HAP-1 (cell line): ENCODE measurements around the gene TMEM52B.
"Not testable (repeated sequence)": the region's sequence is repeated elsewhere in the genome, so short reads cannot be mapped to it uniquely, and the experiment has no call there.

Source experiments
- DNase-seq, 2 experiments: peaks; one replicate each; pipeline ENCODE4 v3.0.0-alpha.2; 2016 to 2020; ENCODE audit warnings: low spot score in 2 of 2
- H3K27me3 ChIP-seq: fragments of 250-450 bp; sonication (Bioruptor Pico); 2 replicates; pipeline ENCODE4 v1.5.1; 2020; ENCODE audit warnings: low read depth, mild to moderate bottlenecking, moderate library complexity
- H3K36me3 ChIP-seq: fragments of 250-450 bp; sonication (Bioruptor Pico); replicated peaks from 2 replicates; pipeline ENCODE4 v1.5.1; 2020; ENCODE audit warnings: mild to moderate bottlenecking
- H3K4me1 ChIP-seq: fragments of 250-450 bp; sonication (Bioruptor Pico); 2 replicates; pipeline ENCODE4 v1.5.1; 2020; ENCODE audit warnings: mild to moderate bottlenecking
- H3K4me3 ChIP-seq: fragments of 250-450 bp; sonication (Bioruptor Pico); 2 replicates; pipeline ENCODE4 v1.5.1; 2020; ENCODE audit warnings: mild to moderate bottlenecking, moderate library complexity
- H3K9me3 ChIP-seq: fragments of 250-450 bp; sonication (Bioruptor Pico); 2 replicates; pipeline ENCODE4 v1.5.1; 2020; ENCODE audit warnings: mild to moderate bottlenecking, moderate library complexity
- in situ Hi-C: fragments of 300-500 bp; cut with MboI; formaldehyde crosslinking; loops from 3 replicates; pipeline ENCODE4 v1.14.3; 2020; ENCODE audit warnings: low sequenced_read_pairs, inconsistent platforms, mixed read lengths

TMEM52B gene

DNA sequence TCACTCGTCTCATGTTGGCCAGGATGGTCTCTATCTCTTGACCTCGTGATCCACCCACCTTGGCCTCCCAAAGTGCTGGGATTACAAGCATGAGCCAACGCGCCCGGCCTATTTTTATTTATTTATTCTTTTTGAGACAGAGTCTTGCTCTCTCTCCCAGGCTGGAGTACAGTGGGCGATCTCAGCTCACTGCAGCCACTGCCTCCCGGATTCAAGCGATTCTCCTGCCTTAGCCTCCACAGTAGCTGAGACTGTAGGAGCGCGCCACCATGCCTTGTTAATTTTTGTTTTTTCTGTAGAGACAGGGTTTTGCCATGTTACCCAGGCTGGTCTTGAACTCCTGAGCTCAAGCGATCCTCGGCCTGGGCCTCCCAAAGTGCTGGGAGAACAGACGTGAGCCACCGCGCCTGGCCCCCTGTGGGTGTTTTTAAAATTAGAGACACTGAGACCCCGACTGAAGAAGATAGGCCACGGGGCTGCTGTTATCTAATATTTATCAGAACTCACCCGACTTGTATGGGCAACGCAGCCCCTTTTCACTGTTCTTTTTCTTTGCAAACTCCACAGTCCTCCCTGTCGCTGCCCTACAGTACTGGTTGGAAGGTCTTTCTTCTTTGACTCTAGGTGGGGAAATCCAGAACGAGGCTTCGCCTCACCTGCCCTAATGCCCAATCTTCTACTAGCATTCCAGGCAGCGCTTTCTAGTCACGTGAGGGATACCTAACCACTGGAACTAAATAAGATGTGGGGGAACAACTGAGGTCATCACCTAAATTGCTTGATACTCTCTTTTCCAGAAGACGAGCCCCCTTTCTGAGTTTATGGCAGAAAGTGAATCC, 32.5 kb downstream of the TMEM52B start:
- H3K36me3 ChIP-seq: no peaks in the 10 kb centered on the region
- H3K27me3 ChIP-seq: no peaks in the 10 kb centered on the region
- no peak for DNase-seq
- H3K9me3 ChIP-seq: no peaks in the 10 kb centered on the region
- in situ Hi-C loops: no loop called here
- H3K4me1 ChIP-seq: peaks cover 13% of the 10 kb centered on the region
- H3K4me3 ChIP-seq: no peak overlapping the region

DNA sequence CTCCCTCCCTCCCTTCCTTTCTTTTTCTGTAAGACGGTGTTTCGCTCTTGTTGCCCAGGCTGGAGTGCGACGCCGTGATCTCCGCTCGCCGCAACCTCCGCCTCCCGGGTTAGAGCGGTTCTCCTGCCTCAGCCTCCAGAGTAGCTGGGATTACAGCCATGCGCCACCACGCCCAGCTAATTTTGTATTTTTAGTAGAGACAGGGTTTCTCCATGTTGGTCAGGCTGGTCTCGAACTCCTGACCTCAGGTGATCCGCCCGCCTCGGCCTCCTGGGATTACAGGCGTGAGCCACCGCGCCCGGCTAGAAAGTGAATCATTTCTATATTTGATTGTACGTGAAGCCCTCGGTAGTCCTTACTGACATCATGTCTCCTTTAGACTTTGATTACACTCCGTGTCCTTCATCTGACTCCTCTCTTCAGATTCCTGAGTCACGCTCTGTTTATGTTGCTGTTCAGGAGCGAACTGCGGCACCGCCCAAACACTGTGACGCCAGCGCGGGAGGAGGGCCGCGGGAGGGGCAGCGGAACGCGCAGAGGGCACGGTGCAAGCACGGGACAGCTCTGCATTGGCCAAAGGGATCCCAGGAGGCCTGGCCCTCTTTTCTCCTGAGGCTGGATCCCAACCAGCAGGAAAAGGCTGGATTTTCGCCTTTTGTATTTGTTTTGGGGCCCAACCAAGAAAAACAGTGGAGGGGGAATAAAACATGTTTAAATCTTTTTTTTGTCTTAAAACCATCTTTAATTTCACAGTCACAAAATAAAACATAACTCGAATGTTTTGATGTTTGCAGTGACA, 33.3 kb downstream of the TMEM52B start:
- peak overlapping the region; percentile 90 for H3K4me3 ChIP-seq
- in situ Hi-C loops: no loop called here
- no peaks in the 10 kb centered on the region; the same call in 1 of the 2 replicates for H3K36me3 ChIP-seq
- peaks cover 13% of the 10 kb centered on the region for H3K4me1 ChIP-seq
- no peaks in the 10 kb centered on the region for H3K27me3 ChIP-seq
- no peaks in the 10 kb centered on the region for H3K9me3 ChIP-seq
- peak; percentile 87 to 95 for DNase-seq

DNA sequence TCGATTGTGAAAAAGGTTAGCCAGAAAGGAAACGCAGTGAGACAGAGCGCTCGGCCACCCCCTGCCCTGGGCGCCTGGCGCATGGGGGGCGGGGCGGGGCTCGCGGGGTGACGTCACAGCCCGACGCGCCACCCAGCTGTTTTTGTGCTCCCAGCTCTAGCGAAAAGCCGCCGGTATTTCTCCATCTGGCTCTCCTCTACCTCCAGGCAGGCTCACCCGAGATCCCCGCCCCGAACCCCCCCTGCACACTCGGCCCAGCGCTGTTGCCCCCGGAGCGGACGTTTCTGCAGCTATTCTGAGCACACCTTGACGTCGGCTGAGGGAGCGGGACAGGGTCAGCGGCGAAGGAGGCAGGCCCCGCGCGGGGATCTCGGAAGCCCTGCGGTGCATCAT, 33.9 kb downstream of the TMEM52B start, which contains the start of gene GABARAPL1:
Gene GABARAPL1, plus strand, starts transcription at position 139 of the 393 bp plus-strand sequence. Its CDS starts 253 bp downstream, at position 392.
- in situ Hi-C loops: no loop called here
- DNase-seq: peak; percentile 67 to 84
- H3K4me3 ChIP-seq: peak within 1 kb of the TSS; percentile 90
- H3K4me1 ChIP-seq: peaks cover 13% of the 10 kb centered on the region
- no peaks in the 10 kb centered on the region; the same call in none of the 2 replicates for H3K36me3 ChIP-seq
- H3K27me3 ChIP-seq: no peaks in the 10 kb centered on the region
- H3K9me3 ChIP-seq: no peaks in the 10 kb centered on the region

DNA sequence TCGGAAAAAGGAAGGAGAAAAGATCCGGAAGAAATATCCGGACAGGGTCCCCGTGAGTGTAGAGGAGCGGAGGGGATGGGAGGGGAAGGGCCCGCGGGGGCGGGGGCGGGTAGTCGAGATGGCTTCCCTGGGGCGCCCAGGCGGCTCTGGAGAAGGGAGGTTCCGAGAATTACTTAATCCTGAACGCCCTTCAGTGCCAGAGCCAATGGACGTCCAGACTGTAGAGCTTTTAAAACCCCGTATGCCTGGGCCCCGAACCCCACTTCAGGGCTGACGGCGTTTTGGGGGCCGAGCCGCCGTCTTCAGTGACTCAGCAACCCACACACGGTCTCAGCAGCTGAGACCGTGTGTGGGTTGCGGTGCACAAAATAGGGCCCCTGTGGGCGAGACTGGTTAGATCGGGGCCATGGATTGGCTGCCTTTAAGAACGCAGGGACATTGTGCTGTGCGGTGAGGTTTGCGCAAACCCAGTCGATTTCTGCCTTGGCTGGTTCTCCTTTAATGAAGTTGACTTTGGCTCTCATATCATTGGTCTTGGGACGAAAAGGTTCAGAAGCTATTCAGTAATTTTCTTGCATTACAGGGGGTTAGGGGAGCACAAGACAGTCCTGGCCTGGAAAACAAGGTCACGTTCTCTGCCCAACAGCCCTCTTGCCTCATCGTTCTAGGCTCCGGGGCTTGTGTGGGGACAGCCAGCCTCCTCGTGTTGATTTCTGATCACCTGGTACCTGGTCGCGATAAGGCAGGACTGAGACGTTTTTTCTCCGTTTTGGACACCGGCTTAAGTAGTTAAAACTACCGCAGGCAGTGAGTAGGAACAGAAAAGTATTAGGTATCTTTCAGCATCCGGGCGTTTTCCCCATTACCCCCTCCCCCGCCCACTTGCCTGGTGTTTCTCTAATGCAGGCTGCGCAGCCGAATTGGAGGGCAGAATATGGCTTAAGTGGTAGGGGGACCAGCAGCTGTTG, 34.6 kb downstream of the TMEM52B start:
- peak; percentile 63 to 79 for DNase-seq
- H3K36me3 ChIP-seq: no peaks in the 10 kb centered on the region; the same call in none of the 2 replicates
- H3K4me3 ChIP-seq: peak overlapping the region; percentile 90
- no peaks in the 10 kb centered on the region for H3K9me3 ChIP-seq
- in situ Hi-C loops: no loop called here
- peaks cover 13% of the 10 kb centered on the region for H3K4me1 ChIP-seq
- no peaks in the 10 kb centered on the region for H3K27me3 ChIP-seq

DNA sequence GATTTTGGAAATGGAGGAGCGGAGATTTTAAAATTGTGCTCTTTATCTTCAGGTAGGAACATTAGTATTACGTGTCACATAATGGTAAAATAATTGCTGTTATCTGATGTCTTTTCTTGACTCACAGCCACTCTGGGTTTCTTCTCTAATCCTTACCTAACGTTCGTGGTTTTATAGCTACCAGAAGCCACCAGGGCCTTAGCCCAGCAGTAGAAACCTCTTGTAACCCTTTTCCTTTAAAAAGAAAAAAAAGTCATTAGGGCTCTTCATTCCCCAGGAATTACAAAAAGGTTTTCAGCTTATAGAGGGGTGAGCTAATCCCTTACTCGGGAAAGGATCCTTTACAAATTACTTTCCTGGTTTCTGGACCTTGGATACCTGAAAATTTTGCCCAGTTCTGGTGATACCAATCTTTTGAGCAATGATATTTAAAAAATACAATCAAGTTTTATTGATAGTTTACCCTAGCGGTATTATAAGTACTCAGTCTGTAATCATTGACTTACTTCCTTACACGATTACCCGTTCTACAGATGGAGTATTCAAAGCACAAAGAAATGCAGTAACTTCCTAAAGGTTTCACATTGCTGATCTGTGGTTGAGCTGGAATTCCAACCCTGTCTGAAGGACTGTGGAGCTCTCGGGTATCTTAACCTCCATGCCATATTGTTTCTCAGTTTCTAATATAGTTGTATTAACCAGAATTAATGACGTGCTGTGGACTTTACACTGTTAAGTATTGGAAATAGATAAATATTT, 35.5 kb downstream of the TMEM52B start:
- H3K4me3 ChIP-seq: peak overlapping the region; percentile 90
- no peaks in the 10 kb centered on the region for H3K9me3 ChIP-seq
- H3K36me3 ChIP-seq: no peaks in the 10 kb centered on the region; the same call in none of the 2 replicates
- in situ Hi-C loops: no loop called here
- peaks cover 13% of the 10 kb centered on the region for H3K4me1 ChIP-seq
- H3K27me3 ChIP-seq: no peaks in the 10 kb centered on the region
- peak in 1 of 2 experiments; percentile 58 for DNase-seq

DNA sequence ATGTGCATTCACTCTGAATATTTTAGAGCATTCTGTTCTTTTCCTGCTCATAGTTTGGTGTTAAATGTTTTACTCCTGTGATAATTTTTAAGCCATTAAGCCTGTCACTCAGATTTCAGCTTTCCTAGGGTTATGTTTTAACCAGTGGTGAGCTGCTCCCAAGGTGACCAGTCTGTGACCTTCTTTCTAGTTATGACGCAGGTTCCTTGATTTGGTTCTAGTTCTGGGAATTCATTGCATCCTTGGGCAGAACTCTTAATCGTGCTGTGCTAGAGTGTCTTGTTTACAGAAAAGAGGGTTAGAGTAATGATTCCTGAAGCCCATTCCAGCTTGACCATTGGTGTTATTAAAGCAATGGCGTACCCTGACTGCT, 36.0 kb downstream of the TMEM52B start:
- no peaks in the 10 kb centered on the region for H3K9me3 ChIP-seq
- H3K4me3 ChIP-seq: peak overlapping the region; percentile 90
- in situ Hi-C loops: no loop called here
- H3K36me3 ChIP-seq: peaks cover 2% of the 10 kb centered on the region
- no peaks in the 10 kb centered on the region for H3K27me3 ChIP-seq
- no peak for DNase-seq
- peaks cover 13% of the 10 kb centered on the region for H3K4me1 ChIP-seq

DNA sequence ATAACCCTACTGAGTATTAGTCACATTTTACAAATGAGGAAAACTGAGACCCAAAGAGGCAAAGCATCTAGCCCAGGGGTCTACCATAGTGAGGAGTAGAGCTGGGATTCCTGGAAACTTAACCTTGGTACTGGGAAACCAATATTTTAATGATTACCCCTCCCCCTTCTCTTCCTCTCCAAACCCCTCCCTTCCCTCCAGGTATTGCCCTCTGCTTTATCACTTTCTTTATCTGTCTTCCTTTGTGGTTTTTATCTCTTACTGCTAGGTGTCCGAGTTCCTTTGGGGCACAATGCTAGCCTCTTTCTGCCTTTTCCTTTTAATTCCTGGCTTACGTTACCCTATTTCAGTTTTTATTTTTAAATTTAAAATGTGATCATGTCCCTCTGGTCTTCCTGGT, 36.6 kb downstream of the TMEM52B start:
- DNase-seq: no peak
- Histone ChIP-seq H3K36me3 (peaks cover 8% of the 10 kb centered on the region), H3K27me3 (no peaks in the 10 kb centered on the region), H3K9me3 (no peaks in the 10 kb centered on the region), H3K4me3 (no peak overlapping the region), H3K4me1 (peaks cover 13% of the 10 kb centered on the region)
- in situ Hi-C loops: no loop called here

DNA sequence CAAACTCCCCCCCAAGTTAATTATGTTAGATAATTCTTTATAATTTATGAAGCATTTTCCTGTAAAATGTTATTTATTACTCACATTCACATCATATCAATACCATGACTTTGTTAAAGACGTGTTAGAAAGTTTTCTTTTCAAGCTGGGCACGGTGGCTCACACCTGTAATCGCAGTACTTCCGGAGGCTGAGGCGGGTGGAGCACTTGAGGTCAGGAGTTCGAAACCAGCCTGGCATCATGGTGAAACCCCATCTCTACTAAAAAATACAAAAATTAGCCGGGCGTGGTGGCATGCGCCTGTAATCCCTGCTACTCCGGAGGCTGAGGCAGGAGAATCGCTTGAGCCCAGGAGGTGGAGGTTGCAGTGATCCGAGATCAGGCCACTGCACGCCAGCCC, 37.1 kb downstream of the TMEM52B start:
- H3K27me3 ChIP-seq, in situ Hi-C loops, DNase-seq, H3K4me3 ChIP-seq, H3K9me3 ChIP-seq: not testable (repeated sequence)
- peaks cover 13% of the 10 kb centered on the region for H3K36me3 ChIP-seq
- H3K4me1 ChIP-seq: peaks cover 13% of the 10 kb centered on the region

DNA sequence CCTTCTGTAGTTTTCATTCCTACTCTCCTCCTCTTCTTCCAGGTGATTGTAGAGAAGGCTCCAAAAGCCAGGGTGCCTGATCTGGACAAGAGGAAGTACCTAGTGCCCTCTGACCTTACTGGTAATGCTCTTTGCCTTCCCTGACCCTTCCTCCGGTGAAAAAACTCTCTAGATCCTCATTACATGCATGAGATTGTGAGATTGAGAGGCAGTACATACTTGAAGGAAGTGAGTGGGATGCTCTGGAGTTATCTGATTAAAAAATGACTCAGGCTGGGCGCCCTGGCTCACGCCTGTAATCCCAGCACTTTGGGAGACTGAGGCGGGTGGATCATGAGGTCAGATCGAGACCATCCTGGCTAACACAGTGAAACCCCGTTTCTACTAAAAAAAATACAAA, 39.2 kb downstream of the TMEM52B start:
- peaks cover 34% of the 10 kb centered on the region for H3K36me3 ChIP-seq
- in situ Hi-C loops: no loop called here
- H3K4me1 ChIP-seq: peaks cover 10% of the 10 kb centered on the region
- DNase-seq: no peak
- no peak overlapping the region for H3K4me3 ChIP-seq
- no peaks in the 10 kb centered on the region; the same call in 1 of the 2 replicates for H3K27me3 ChIP-seq
- no peaks in the 10 kb centered on the region for H3K9me3 ChIP-seq

DNA sequence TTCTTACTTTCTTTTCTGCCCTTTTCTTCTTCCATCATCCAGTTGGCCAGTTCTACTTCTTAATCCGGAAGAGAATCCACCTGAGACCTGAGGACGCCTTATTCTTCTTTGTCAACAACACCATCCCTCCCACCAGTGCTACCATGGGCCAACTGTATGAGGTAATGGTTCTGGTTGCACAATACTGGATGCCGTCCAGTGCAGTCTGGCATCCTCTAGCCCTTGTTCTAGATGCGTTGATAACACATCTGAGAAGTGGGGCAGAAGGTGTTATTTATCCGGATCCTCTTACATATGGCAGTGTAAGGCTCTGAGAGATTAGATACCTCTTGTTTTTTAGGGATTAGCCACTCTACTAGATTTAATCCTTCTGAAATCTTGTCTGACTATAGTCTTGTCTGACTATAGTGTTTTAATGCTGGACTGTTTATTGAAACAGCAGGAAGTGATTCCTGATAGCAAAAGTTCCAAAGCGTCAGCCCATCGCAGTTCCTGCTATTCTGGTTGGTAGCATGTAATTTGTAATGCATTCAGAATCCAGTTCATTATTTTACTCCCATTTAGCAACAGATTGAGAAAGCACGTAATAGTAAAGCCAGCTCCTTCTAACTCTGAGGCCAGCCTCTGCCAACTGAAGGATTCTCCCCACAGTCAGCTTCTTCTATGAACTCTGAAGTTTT, 41.7 kb downstream of the TMEM52B start:
- Histone ChIP-seq H3K4me1 (no peaks in the 10 kb centered on the region; the same call in 1 of the 2 replicates), H3K4me3 (no peak overlapping the region), H3K27me3 (no peaks in the 10 kb centered on the region; the same call in 1 of the 2 replicates), H3K9me3 (no peaks in the 10 kb centered on the region), H3K36me3 (peaks cover 42% of the 10 kb centered on the region)
- in situ Hi-C loops: no loop called here
- DNase-seq: no peak

DNA sequence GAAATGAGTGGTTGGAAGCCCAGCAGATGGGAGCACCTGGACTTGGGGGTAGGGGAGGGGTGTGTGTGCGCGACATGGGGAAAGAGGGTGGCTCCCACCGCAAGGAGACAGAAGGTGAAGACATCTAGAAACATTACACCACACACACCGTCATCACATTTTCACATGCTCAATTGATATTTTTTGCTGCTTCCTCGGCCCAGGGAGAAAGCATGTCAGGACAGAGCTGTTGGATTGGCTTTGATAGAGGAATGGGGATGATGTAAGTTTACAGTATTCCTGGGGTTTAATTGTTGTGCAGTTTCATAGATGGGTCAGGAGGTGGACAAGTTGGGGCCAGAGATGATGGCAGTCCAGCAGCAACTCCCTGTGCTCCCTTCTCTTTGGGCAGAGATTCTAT, 43.0 kb downstream of the TMEM52B start:
- Histone ChIP-seq H3K4me1 (no peaks in the 10 kb centered on the region), H3K9me3 (no peaks in the 10 kb centered on the region), H3K4me3 (no peak overlapping the region), H3K27me3 (no peaks in the 10 kb centered on the region; the same call in 1 of the 2 replicates), H3K36me3 (peaks cover 42% of the 10 kb centered on the region)
- in situ Hi-C loops: no loop called here
- no peak for DNase-seq

DNA sequence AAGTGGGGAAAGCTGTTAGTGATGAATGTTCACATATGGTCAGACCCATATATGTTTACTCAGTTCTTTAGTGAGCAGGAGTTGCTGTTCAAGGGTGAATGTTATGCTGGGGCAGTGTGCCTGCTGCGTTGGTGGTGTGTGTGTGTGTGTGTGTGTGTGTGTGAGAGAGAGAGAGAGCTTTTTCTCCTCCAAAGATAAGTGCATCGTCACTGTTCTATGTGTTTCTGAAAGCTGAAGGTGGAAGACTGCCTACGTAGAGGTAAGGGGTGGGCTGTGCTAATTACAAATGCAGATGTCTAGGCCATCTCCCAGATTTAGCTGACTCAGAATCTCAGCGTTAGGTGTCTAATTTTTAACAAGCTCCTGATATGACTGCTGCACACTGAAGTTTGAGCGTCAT, 44.4 kb downstream of the TMEM52B start:
- peaks cover 42% of the 10 kb centered on the region for H3K36me3 ChIP-seq
- DNase-seq: no peak
- H3K4me1 ChIP-seq: no peaks in the 10 kb centered on the region
- no peak overlapping the region for H3K4me3 ChIP-seq
- in situ Hi-C loops: no loop called here
- no peaks in the 10 kb centered on the region for H3K9me3 ChIP-seq
- no peaks in the 10 kb centered on the region; the same call in 1 of the 2 replicates for H3K27me3 ChIP-seq
